Activated CD4-positive, alpha-beta T cell treated with anti-CD3 and anti-CD28 coated beads, Interleukin-10, Interleukin-2, amounts not matched to agents 100 ng/mL and 50 ng/mL, durations not matched to agents 16 hours and 8 hours (primary cell): Measurements from ENCODE around the gene ERICH6.

ENCODE experiments used
- DNase-seq: peaks from one replicate; pipeline ENCODE4 v3.0.0-alpha.2; 2020

ERICH6 gene

GRCh38 chr3:150703756-150704344, at the start of gene ERICH6:
ERICH6 (minus strand) TSS chr3:150703920; CDS start chr3:150703898, 22 bp downstream.
- peak; percentile 94 for DNase-seq

DNA sequence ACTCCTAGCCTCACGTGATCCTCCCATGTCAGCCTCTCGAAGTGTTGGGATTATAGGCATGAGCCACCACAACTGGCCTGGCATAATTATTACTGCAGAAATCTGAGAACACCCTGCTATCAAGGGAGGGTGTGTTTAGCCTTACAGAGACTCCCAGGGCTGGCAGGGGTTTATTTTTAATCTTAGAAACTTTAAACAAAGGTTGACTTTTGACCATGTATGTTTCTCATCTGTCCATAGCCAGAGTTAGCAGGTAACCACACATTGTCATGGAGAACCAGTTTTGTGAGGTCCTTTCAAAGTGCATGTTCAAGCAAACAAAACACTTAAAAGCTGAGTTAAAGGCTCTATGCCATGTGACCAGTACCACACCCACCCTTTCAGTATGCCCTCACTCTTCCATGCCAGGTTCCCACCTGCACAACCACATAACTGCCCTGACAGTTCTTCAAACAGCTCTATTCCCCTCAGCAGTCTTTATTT, 48.1 kb upstream of the ERICH6 start:
- DNase-seq = no peak

- no peak for DNase-seq
Measured at GRCh38 chr3:150749255-150749654, 45.5 kb upstream of the ERICH6 start.

GRCh38 chr3:150748684-150749047, 44.9 kb upstream of the ERICH6 start:
- DNase-seq = no peak

DNA sequence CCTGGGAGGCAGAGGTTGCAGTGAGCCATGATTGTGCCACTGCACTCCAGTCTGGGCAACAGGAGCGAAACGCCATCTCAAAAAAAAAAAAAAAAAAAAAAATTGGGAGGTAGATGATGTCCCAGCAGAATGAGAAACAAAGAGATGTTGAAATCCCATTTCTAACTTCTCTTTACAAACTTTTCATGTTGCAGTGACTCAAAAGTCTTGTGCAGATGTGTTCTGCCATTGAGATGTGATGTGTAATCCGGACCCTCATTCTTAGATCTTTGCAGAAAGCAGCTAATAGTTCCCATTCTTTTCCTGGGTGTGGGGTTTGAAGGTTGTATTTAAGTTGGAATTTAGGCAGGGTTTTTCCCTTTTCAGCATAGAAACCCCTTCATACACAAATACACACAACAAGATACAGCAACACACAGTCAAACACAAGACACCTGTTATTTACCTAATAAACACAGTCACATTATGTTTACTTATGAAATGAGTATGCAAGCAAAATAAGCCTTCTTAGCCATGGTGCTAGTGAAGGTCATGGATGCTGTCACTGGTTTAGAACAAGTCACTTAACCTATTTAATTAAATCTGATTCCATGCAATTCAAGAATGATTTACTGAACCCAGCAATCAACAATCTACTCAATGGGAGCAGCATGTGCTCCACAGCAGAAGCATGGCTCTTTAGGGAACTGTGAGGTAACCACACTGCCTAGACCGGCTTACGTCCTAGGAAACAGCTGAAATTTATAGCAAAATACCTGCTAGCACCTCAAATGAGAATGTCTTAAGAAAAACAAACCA, 44.4 kb upstream of the ERICH6 start:
- DNase-seq = no peak

DNA sequence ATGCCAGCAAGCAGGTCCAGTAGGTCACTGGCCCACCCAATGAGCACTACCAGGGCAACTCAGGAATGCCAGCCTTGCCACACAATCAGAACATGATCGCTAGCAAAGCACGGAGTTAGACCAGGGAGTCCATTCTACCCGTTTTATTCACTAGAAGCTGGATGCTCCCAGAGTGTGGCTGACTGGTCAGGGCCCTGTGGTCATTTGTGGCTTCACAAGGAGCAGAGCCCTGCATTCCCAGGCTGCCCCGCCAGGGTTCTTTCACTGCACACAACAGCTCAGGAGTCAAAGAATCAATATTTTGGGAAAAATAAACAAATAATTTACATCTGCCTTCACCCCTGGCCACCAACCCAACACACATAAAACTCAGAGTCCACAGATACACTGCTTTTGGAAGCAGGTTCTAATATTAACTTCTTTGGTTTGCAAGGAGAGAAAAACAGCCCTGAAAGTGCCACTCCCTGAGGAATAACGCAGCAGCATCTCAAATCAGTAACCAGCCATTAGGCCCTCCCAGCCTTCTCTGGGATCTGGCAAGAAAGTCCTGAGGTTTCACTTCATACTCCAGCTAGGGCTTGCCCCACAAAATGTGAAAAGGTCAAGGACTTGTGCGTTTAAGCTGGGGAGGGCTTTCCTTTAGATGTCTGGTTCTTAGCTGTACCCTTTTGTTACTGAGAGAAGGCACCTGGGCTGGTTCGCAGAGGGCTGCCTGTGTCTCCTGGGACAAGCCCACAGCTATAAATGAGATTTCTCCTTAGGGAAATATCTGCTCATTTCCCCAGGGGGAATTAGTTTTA, 43.3 kb upstream of the ERICH6 start:
- DNase-seq = no peak

GRCh38 chr3:150745832-150746231, 42.1 kb upstream of the ERICH6 start:
- DNase-seq = no peak

- DNase-seq = no peak
Measured at GRCh38 chr3:150744919-150745211, 41.1 kb upstream of the ERICH6 start.

DNA sequence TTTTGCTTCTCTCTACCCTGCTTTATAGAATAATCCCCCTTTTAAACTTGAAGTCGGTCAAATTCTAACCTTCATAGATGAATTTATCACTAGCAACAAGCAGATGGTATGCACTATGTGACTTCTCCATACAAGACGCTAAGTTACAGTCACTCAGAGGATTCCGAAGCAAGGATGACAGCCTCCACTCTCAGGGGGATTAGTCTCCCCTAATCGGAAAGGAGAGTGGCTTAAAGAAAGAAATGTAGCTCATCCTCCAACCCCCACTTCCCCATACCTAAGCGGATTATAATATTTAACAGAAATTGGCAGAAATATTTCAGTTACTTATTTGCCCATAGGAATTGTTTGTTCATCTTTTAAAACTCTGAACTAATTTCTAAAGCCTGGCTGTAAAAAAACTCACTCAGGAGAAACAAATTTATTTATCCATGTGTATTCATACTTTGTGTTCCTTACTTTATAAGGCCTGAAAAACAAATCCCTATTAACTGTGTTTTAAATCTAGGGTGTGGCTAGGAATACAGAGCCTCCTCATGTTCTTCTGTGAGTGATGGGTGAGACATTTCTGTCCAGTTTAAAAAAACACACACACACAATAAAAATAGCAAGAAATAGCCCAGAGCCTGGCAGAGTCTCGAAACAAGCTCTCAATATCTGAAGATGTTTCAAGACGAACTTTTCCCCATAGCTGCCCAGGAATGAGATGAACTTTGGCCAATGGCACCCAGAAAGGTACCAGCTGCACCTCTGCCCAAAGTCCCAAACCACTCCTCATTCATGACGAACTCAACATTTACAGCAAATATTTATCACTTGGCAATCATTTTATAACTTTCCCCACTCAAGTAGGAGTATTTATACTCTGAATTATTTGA, 40.6 kb upstream of the ERICH6 start:
- DNase-seq = no peak

DNA sequence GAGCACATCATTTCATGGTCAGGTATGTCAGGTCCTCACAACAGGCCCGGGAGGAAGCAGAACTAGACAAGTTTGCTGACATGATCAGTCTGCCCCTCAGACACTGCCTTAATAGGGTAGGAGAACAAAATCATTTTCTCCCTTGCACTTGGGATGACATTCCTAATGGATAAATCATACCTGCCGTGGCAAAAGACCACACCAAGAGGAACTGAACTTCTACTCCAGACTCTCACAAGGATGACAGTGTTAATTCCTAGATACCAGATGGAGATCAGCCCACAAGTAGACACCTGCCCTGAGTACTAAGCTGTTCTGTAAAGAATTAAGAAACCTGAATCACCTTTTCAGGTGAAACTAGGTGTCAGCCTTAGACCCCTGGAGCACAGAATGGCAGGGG, 39.8 kb upstream of the ERICH6 start:
- no peak for DNase-seq

- DNase-seq = no peak
Measured at GRCh38 chr3:150742679-150743078, 39.0 kb upstream of the ERICH6 start.

- no peak for DNase-seq
Measured at GRCh38 chr3:150742141-150742523, 38.4 kb upstream of the ERICH6 start.

DNA sequence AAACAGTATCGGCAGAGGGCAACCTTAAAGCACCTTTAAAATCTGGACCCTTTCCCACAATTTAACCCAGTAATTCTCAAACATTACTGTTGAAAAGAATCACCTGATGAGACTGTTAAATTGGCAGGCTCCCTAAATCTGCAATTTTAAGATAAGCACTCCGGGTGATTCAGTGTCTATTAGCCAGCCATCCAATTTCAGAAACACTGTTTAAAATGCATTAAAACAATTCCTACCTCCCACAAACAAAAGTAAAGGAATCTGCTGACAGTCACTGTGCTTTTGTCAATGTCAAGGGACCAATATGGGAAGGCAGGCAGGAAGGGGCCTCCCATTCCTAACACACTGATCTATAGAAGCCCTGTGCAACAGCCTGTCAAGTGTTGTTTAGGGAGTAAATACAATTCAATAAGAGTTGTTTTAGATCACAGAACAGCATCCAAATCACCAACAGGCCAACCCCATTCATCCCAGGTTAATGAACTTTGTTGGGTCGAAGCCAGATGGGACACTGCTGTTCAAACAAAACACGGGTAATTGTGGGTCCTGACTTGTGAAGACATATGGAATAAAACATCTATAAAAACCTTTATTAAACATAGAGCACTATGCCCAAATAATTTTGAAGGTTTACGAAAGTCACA, 37.9 kb upstream of the ERICH6 start:
- DNase-seq = no peak

GRCh38 chr3:150740733-150741496, 37.2 kb upstream of the ERICH6 start:
- peak; percentile 62 for DNase-seq

- peak; percentile 65 for DNase-seq
Measured at GRCh38 chr3:150739877-150740645, 36.3 kb upstream of the ERICH6 start.

DNA sequence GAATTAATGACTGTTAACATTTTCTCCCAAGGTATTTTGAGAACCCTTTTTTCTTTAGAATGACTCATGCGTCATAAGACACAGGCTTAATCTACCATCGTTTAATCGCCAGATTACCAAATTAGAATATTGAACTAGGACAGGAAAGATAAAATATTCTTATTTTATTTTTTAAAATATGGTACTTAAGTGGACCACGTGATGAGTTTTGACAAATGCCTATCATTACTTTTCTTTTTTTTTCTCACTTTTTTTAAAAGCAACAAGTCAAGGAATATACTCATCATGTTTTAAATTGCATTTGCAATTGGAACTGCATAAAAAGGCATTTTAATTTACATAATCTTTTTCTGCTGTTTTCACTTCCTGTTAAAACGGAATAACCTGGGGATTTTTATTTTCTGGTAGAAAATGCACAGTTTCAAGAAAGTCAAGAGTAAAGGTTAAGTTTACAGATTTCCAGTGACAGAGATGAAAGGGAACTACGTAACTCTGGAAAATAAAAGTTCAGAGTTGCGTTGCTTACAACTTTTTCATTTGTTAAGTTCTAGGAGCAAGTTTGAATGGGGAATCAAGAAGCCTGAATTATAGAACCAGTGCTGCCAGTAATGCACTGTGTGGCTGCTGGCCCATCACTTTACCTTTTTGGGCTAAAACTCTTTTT, 35.6 kb upstream of the ERICH6 start:
- peak; percentile 43 for DNase-seq

GRCh38 chr3:150738688-150739087, 35.0 kb upstream of the ERICH6 start:
- DNase-seq = no peak

DNA sequence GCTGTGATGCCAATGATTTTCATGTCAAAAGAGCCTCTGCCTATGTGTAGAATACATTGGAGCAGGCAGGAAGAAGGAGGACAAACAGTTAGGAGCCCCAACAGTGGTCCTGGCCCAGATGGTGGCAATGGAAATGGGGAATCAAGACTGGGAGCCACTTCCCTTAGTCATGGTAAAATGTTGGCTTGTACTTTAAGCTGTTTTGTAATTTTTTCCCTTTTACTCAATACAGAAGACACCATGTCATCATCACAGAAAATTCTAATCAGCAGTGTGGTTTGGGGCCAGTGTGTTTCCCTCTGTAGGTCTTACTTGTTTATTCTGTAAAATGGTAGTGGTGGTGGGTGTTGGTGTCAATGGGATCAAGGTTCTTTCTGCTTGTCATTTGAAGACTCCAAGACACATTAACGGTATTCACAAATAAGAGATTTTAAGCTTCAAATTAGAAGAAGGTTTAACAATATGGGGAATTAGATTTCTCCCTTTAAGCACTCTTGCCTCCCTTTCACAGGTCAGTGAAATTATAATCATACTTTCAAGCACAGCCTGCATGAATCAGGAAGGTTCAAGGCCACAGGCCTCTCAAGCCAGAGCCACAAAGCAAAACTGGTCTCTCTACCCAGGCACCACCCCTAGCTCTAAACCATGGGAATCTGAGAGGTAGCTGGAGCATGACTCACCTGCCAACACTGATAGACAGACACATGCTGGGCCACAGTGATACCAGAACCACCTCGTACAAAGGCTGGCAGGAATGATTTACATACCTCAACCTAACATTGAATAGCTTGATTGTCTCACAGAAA, 34.4 kb upstream of the ERICH6 start:
- peak; percentile 78 for DNase-seq
